A549 (cell line): ENCODE results near the gene ESR2.

Experiments
- CTCF ChIP-seq: fragments of >200 bp; sonication (Bioruptor Twin); formaldehyde crosslinking; IDR thresholded peaks from 3 replicates; pipeline ENCODE4 v1.5.1; 2016
- MAFK ChIP-seq: fragments of 450-650 bp; IDR thresholded peaks from 2 replicates; pipeline ENCODE4 v1.6.1; 2014; ENCODE audit not compliant: partially characterized antibody
- POLR2A ChIP-seq: IDR thresholded peaks from 2 replicates; pipeline ENCODE4 v1.6.1; 2012; ENCODE audit warnings: mild to moderate bottlenecking, low read length
- RFX5 ChIP-seq: fragments of 450-650 bp; IDR thresholded peaks from 2 replicates; pipeline ENCODE4 v1.7.1; 2014; ENCODE audit warnings: antibody characterized with exemption, mild to moderate bottlenecking, moderate library complexity
- USF2 ChIP-seq: fragments of 450-650 bp; IDR thresholded peaks from 2 replicates; pipeline ENCODE4 v1.6.1; 2014; ENCODE audit warnings: antibody characterized with exemption

- TF ChIP-seq CTCF (no peak), MAFK (no peak), USF2 (no peak), RFX5 (no peak), POLR2A (peak; percentile 79)
Observed at GRCh38 chr14:64337888-64338615, 43.9 kb upstream of the ESR2 start.
